Sigmoid colon (tissue), 4 donors: ENCODE measurements around the gene SBSN.

ENCODE experiments used
- EP300 ChIP-seq, 4 donors: sonication (generic); formaldehyde crosslinking; IDR thresholded peaks; one replicate each; pipeline ENCODE4 v1.6.1; 2017; ENCODE audit warnings: antibody characterized with exemption in 4 of 4
- POLR2A ChIP-seq, 2 donors: fragments of 450-650 bp; IDR thresholded peaks; one replicate each; pipeline ENCODE4 v1.6.1; 2016; ENCODE audit warnings: antibody characterized with exemption in 2 of 2, mild to moderate bottlenecking in 2 of 2, moderate library complexity in 2 of 2
- POLR2AphosphoS5 ChIP-seq, 4 donors: sonication (generic); formaldehyde crosslinking; IDR thresholded peaks; one replicate each; pipeline ENCODE4 v1.6.1; 2017; ENCODE audit warnings: antibody characterized with exemption in 4 of 4
- TF ChIP-seq, protein P1 (sequence below), 4 experiments: fragments of 450-650 bp in 3 of 4; fragments of 200-600 bp in 1 of 4; IDR thresholded peaks; one replicate each; pipeline ENCODE4 v1.5.1; 2016 to 2019; ENCODE audit warnings: antibody characterized with exemption in 4 of 4, mild to moderate bottlenecking in 3 of 4, moderate library complexity in 2 of 4

DNA sequence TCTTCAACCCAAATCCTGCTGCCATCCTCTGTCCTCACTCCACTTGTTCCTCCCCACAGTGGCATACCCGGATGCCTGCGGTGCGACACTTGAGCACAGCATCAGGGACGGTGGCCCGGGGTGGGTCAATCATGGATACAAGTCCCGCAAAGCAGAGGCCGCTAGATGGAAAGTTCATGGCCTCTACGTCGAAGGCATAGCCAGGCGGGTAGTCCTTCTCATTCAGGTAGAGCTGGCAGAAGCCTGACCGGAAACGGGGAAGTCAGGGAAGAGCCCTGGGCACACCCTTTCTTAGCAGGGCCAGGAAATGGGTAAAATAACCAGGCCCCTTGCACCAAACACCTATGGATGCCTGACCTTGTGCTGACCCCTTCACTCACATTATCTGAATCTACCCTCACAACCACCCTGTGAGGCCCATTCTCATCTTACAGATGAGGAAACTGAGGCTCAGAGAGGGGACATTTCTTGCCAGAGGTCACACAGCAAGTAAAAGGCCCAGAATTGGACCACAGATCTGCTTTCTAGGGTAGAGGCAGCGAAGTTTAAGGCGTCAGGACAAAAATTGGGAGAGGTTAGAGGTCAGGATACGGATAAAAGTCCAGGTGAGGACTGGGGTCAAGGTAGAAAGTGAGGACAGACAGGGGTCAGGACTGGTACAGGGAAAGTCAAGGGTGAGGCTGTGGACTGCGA lies 28.9 kb upstream of the SBSN start:
- TF ChIP-seq, protein P1, sequence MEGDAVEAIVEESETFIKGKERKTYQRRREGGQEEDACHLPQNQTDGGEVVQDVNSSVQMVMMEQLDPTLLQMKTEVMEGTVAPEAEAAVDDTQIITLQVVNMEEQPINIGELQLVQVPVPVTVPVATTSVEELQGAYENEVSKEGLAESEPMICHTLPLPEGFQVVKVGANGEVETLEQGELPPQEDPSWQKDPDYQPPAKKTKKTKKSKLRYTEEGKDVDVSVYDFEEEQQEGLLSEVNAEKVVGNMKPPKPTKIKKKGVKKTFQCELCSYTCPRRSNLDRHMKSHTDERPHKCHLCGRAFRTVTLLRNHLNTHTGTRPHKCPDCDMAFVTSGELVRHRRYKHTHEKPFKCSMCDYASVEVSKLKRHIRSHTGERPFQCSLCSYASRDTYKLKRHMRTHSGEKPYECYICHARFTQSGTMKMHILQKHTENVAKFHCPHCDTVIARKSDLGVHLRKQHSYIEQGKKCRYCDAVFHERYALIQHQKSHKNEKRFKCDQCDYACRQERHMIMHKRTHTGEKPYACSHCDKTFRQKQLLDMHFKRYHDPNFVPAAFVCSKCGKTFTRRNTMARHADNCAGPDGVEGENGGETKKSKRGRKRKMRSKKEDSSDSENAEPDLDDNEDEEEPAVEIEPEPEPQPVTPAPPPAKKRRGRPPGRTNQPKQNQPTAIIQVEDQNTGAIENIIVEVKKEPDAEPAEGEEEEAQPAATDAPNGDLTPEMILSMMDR (IDR thresholded peaks at IDR 0.05): no peak
- TF ChIP-seq POLR2A (IDR thresholded peaks at IDR 0.05): no peak
- TF ChIP-seq EP300 (IDR thresholded peaks at IDR 0.05): no peak
- TF ChIP-seq POLR2AphosphoS5 (IDR thresholded peaks at IDR 0.05): no peak
